Activated CD8-positive, alpha-beta T cell treated with anti-CD3 and anti-CD28 coated beads for 36 hours (primary cell): Measurements from ENCODE around the gene HOXC11. TPM values are rescaled to one million over a fixed set of nuclear protein-coding genes. Genes with fewer than 3 reads are reported as not detected.

ENCODE experiments used
- ATAC-seq: fragments of 200-7000 bp; cut with Tn5 transposase; one replicate; pipeline ENCODE4 v1.10.0; 2021; ENCODE audit warnings: mild to moderate bottlenecking, moderate library complexity
- CTCF ChIA-PET: fragments of 350-600 bp; sonication (Branson Sonifier 250); formaldehyde crosslinking; loops from one replicate; lab custom pipeline; 2021; ENCODE audit warnings: antibody characterized with exemption; lab: Charles Lee
- POLR2A ChIA-PET: fragments of 350-600 bp; sonication (Branson Sonifier 250); formaldehyde crosslinking; loops from one replicate; lab custom pipeline; 2021; ENCODE audit warnings: antibody characterized with exemption; lab: Charles Lee
- DNase-seq: peaks from one replicate; pipeline ENCODE4 v3.0.0-alpha.2; 2020
- H3K27ac Mint-ChIP-seq: one replicate; pipeline ENCODE4 v1.8.0; 2021; ENCODE audit warnings: mild to moderate bottlenecking, mixed read lengths
- H3K27me3 Mint-ChIP-seq: one replicate; pipeline ENCODE4 v1.8.0; 2021; ENCODE audit warnings: mixed read lengths
- H3K36me3 Mint-ChIP-seq: one replicate; pipeline ENCODE4 v1.8.0; 2021; ENCODE audit warnings: low read depth, mixed read lengths
- H3K4me1 Mint-ChIP-seq: one replicate; pipeline ENCODE4 v1.8.0; 2021; ENCODE audit warnings: low read depth, mixed read lengths
- H3K4me3 Mint-ChIP-seq: one replicate; pipeline ENCODE4 v1.8.0; 2021; ENCODE audit warnings: mild to moderate bottlenecking, moderate library complexity, mixed read lengths
- H3K9me3 Mint-ChIP-seq: one replicate; pipeline ENCODE4 v1.8.0; 2021; ENCODE audit warnings: mixed read lengths
- intact Hi-C: fragments of 100-400 bp; cut with micrococcal nuclease; formaldehyde crosslinking; loops from one replicate; pipeline ENCODE4 v1.10.0; 2022
- total RNA-seq, 2 experiments: library from RNA; stranded (reverse); gene quantifications; one replicate each; pipeline ENCODE4 v1.2.3, GENCODE V29; 2021
- TF ChIP-seq, protein P1 (sequence below): fragments of 200-600 bp; IDR thresholded peaks from one replicate; pipeline ENCODE4 v1.8.0; 2022; ENCODE audit warnings: antibody characterized with exemption, mild to moderate bottlenecking

HOXC11 gene
- total RNA-seq, 2 experiments from 2014 or later = not detected

DNA sequence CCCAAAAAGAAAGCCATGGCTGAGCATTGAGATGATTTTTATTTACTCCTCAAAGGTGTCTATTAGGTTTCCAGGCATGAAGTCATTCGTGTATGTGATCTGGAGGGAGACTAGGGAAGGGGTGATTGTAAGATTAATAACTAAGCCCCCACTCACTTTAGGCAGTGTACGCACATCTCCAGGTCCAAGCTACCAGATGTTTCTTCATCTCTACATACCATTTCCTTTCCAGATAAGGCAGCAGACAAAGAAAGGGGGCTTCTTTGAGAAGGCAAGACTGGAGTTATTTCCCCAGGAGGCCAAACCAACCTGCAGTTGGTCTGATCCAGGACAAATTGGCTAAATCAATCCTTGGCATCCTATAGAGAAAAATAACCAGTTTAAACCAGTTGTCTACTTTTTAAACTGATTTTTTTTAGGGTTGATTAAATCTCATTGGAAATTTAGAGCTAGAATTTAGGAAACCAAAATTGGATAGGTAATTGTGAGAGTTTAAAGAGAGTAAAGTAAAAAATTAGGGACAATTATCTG is 30.4 kb upstream of the HOXC11 start:
- ATAC-seq = no peak
- Mint-ChIP-seq H3K27ac (no peak overlapping the region), H3K36me3 (no peaks in the 10 kb centered on the region), H3K9me3 (no peaks in the 10 kb centered on the region), H3K4me1 (no peaks in the 10 kb centered on the region), H3K4me3 (no peak overlapping the region), H3K27me3 (peaks cover 77% of the 10 kb centered on the region)
- DNase-seq = no peak
- TF ChIP-seq, protein P1, sequence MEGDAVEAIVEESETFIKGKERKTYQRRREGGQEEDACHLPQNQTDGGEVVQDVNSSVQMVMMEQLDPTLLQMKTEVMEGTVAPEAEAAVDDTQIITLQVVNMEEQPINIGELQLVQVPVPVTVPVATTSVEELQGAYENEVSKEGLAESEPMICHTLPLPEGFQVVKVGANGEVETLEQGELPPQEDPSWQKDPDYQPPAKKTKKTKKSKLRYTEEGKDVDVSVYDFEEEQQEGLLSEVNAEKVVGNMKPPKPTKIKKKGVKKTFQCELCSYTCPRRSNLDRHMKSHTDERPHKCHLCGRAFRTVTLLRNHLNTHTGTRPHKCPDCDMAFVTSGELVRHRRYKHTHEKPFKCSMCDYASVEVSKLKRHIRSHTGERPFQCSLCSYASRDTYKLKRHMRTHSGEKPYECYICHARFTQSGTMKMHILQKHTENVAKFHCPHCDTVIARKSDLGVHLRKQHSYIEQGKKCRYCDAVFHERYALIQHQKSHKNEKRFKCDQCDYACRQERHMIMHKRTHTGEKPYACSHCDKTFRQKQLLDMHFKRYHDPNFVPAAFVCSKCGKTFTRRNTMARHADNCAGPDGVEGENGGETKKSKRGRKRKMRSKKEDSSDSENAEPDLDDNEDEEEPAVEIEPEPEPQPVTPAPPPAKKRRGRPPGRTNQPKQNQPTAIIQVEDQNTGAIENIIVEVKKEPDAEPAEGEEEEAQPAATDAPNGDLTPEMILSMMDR = no peak
- ChIA-PET POLR2A (no interaction called here), CTCF (interaction anchor here (1.4 kb wide), 1 partner anchor 9 kb away, joined by 3 read pairs; no protein-coding TSS in a partner anchor)
- intact Hi-C loops = no loop called here

DNA sequence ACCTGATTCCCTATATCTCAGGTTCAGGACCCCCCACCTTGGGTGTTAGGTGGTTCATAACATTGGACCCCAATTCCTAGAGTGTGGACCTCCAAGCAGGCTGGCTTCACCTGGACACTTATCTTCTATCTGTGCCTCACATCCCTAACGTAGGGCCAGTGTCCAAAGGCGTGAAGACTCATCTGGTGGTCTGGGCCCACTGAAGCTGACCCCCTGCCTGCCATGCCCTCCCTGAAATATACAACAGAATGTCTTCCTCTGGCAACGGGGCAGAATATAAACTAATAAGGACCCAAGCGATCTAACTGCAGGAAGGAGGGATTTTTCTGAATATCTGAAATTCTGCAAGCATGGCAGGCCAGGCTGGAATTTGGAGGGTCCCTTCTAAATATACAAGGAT is 28.7 kb upstream of the HOXC11 start:
- no peaks in the 10 kb centered on the region for H3K4me1 Mint-ChIP-seq
- no peaks in the 10 kb centered on the region for H3K9me3 Mint-ChIP-seq
- TF ChIP-seq, protein P1 = no peak
- DNase-seq (no peak), ATAC-seq (no peak)
- CTCF ChIA-PET = interaction anchor here (1.4 kb wide), 1 partner anchor 49 kb away, joined by 3 read pairs; no protein-coding TSS in a partner anchor
- POLR2A ChIA-PET = no interaction called here
- no peak overlapping the region for H3K27ac Mint-ChIP-seq
- H3K36me3 Mint-ChIP-seq = no peaks in the 10 kb centered on the region
- intact Hi-C loops = no loop called here
- peaks cover 80% of the 10 kb centered on the region for H3K27me3 Mint-ChIP-seq
- H3K4me3 Mint-ChIP-seq = no peak overlapping the region

DNA sequence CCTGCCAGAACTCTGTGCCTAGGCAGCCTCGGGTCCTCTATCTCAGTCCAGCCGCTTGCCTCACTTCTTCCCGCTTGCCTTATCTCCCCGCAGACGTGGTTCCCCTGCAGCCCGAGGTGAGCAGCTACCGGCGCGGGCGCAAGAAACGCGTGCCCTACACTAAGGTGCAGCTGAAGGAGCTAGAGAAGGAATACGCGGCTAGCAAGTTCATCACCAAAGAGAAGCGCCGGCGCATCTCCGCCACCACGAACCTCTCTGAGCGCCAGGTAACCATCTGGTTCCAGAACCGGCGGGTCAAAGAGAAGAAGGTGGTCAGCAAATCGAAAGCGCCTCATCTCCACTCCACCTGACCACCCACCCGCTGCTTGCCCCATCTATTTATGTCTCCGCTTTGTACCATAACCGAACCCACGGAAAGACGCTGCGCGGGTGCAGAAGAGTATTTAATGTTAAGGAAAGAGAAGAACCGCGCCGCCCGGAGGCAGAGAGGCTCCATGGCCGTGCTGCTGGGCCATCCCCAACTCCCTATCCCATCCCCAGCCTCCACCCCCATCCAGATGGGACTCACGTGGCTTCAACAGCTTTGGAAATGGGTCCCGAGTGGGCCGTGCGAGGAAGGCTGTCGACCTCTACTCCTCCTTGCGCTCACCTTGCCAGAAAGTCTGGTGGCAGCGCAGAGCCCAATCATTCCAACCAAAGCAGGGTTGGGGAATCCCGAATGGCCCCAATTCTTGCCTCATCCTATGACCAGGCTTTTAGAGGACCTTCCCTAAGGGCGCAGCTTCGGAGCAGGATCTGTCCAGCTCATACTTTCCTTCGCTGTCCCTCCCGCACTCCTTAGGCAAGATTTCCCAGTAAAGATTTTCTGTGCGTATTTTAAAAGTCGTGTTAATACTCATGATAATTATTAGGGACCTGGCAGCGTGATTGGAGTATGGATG is 27.7 kb upstream of the HOXC11 start:
- no peaks in the 10 kb centered on the region for H3K9me3 Mint-ChIP-seq
- DNase-seq (no peak), ATAC-seq (no peak)
- H3K4me1 Mint-ChIP-seq = no peaks in the 10 kb centered on the region
- H3K4me3 Mint-ChIP-seq = no peak overlapping the region
- no peaks in the 10 kb centered on the region for H3K36me3 Mint-ChIP-seq
- intact Hi-C loops = no loop called here
- POLR2A ChIA-PET = interaction anchor here (1.0 to 1.3 kb wide), 2 partner anchors 8 to 637 kb away, joined by 3 read pairs; no protein-coding TSS in a partner anchor
- CTCF ChIA-PET = interaction anchor here (0.6 to 1.4 kb wide), 3 partner anchors 24 to 445 kb away, joined by 3 read pairs; no protein-coding TSS in a partner anchor
- H3K27ac Mint-ChIP-seq = no peak overlapping the region
- TF ChIP-seq, protein P1 = no peak
- H3K27me3 Mint-ChIP-seq = peaks cover 84% of the 10 kb centered on the region

DNA sequence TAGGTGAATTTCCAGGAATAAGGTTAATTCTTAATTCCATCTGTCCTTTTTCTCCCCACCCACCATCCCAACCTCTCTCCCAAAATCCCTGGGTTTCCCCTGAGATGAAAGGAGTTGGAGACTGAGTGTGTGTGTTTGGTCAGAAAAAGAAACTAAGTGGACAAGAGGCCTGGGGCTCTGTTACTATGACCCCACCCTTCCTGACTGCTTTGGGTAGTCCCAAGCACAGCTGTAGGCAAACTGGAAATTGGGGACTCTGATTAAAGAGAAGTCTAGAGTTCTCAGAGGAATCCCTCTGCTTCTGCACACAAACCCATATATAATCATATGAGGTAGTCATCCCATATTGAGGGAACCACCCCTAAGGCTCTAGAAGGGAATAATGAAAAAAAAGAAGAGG is 25.2 kb upstream of the HOXC11 start:
- H3K36me3 Mint-ChIP-seq = no peaks in the 10 kb centered on the region
- no peaks in the 10 kb centered on the region for H3K9me3 Mint-ChIP-seq
- H3K27me3 Mint-ChIP-seq = peaks cover 90% of the 10 kb centered on the region
- H3K4me3 Mint-ChIP-seq = no peak overlapping the region
- H3K4me1 Mint-ChIP-seq = peaks cover 3% of the 10 kb centered on the region
- intact Hi-C loops = no loop called here
- ATAC-seq (no peak), DNase-seq (no peak)
- POLR2A ChIA-PET = interaction anchor here (0.6 kb wide), 1 partner anchor 189 kb away, joined by 4 read pairs; no protein-coding TSS in a partner anchor
- TF ChIP-seq, protein P1 = no peak
- CTCF ChIA-PET = interaction anchor here (1.6 kb wide), 1 partner anchor 59 kb away, joined by 3 read pairs; no protein-coding TSS in a partner anchor
- no peak overlapping the region for H3K27ac Mint-ChIP-seq
